Hepatocyte (in vitro differentiated cells): ENCODE measurements around the gene DZIP1L. TPM values are rescaled to one million over a fixed set of nuclear protein-coding genes. Genes with fewer than 3 reads are reported as not detected.

Experiments used
- DNase-seq: peaks from one replicate; pipeline ENCODE4 v3.0.0-alpha.2; 2016; ENCODE audit warnings: low spot score
- H2AFZ ChIP-seq: fragments of 200-600 bp; sonication (generic); 2 replicates; pipeline ENCODE4 v1.6.0; 2016; ENCODE audit warnings: antibody characterized with exemption, mild to moderate bottlenecking
- H3K27ac ChIP-seq: fragments of 200-600 bp; sonication (generic); 2 replicates; pipeline ENCODE4 v1.5.1; 2016; ENCODE audit warnings: mild to moderate bottlenecking
- H3K27me3 ChIP-seq: fragments of 200-600 bp; sonication (generic); 2 replicates; pipeline ENCODE4 v1.6.1; 2016
- H3K36me3 ChIP-seq: fragments of 200-600 bp; sonication (generic); replicated peaks from 2 replicates; pipeline ENCODE4 v1.5.1; 2016; ENCODE audit warnings: low read depth; ENCODE audit not compliant: insufficient read depth
- H3K4me1 ChIP-seq: fragments of 200-600 bp; sonication (generic); 2 replicates; pipeline ENCODE4 v1.5.1; 2016; ENCODE audit warnings: mild to moderate bottlenecking, moderate library complexity; ENCODE audit not compliant: insufficient read depth
- H3K4me2 ChIP-seq: fragments of 200-600 bp; sonication (generic); 2 replicates; pipeline ENCODE4 v1.6.0; 2016
- H3K4me3 ChIP-seq: fragments of 200-600 bp; sonication (generic); 2 replicates; pipeline ENCODE4 v1.5.1; 2016; ENCODE audit warnings: mild to moderate bottlenecking
- H3K79me2 ChIP-seq: fragments of 200-600 bp; sonication (generic); 2 replicates; pipeline ENCODE4 v1.6.0; 2017; ENCODE audit warnings: mild to moderate bottlenecking
- H3K9me2 ChIP-seq: fragments of 200-600 bp; sonication (generic); replicated peaks from 2 replicates; pipeline ENCODE4 v1.6.0; 2017; ENCODE audit warnings: mild to moderate bottlenecking; ENCODE audit not compliant: insufficient read depth
- H3K9me3 ChIP-seq: fragments of 200-600 bp; sonication (generic); 2 replicates; pipeline ENCODE4 v1.5.1; 2016; ENCODE audit warnings: low read depth, mild to moderate bottlenecking
- H4K20me1 ChIP-seq: fragments of 200-600 bp; sonication (generic); 2 replicates; pipeline ENCODE4 v1.6.0; 2016; ENCODE audit warnings: mild to moderate bottlenecking; ENCODE audit not compliant: insufficient read depth, poor library complexity, severe bottlenecking
- EZH2 ChIP-seq: fragments of 200-600 bp; sonication (generic); IDR thresholded peaks from 2 replicates; pipeline ENCODE4 v1.6.1; 2016; ENCODE audit warnings: antibody characterized with exemption, mild to moderate bottlenecking, borderline replicate concordance
- EZH2phosphoT487 ChIP-seq: fragments of 200-600 bp; sonication (generic); IDR thresholded peaks from one replicate; pipeline ENCODE4 v1.6.1; 2018; ENCODE audit warnings: antibody characterized with exemption, mild to moderate bottlenecking, low read depth, moderate library complexity; ENCODE audit not compliant: unreplicated experiment, severe bottlenecking
- WGBS: methylation state at CpG from one replicate; pipeline ENCODE4 v1.1.6; 2016; ENCODE audit warnings: low lambda C conversion rate; ENCODE audit errors: missing lambda C conversion rate; 5-methylcytosine and 5-hydroxymethylcytosine counted together
- polyA plus RNA-seq: library from polyadenylated mRNA; unstranded; fragments of >200 nt; fragmentation: Nextera tagmentation; extraction: Ambion mirVana; gene quantifications from 2 replicates; pipeline ENCODE4 v1.2.1, GENCODE V29; 2016
- total RNA-seq: library from RNA; depleted of rRNA; stranded (reverse); fragments of >200 nt; gene quantifications from 2 replicates; pipeline ENCODE4 v1.2.3, GENCODE V29; 2014
- TF ChIP-seq, protein P1 (sequence below): fragments of 200-600 bp; sonication (generic); IDR thresholded peaks from 2 replicates; pipeline ENCODE4 v1.5.1; 2016; ENCODE audit warnings: antibody characterized with exemption, mild to moderate bottlenecking; ENCODE audit not compliant: poor library complexity

The DZIP1L gene
- total and polyA plus RNA-seq, 2 experiments from 2014 or later: 4.0 to 7.5 TPM

DNA sequence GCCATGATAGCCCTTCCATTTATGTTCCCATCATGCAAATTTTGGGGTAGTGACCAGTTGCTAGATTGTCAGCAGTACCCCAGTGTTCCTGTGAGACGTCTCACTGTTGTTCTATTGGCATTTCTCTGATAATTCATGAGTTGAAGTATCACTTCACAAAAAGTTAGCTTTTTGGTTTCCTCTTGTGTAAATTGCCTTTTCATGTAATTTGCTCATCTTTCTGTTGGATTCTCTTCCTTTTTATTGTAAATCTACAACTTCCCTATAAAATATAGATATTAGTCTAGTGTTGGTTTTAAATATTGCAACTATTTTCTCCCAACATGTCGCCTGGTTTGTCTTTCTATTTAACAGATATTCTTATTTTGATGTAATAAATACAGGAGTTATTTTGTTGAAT lies 24.3 kb upstream of the DZIP1L start:
- no peaks in the 10 kb centered on the region for H3K79me2 ChIP-seq
- no peak for DNase-seq
- H3K27me3 ChIP-seq: no peaks in the 10 kb centered on the region
- no peaks in the 10 kb centered on the region for H3K9me3 ChIP-seq
- no peak overlapping the region for H2AFZ ChIP-seq
- H3K4me3 ChIP-seq: no peak overlapping the region
- H3K4me1 ChIP-seq: no peaks in the 10 kb centered on the region
- WGBS: 91% methylated on average over 2 of the region's 2 CpGs
- no peaks in the 10 kb centered on the region for H4K20me1 ChIP-seq
- H3K4me2 ChIP-seq: no peak overlapping the region
- no peaks in the 10 kb centered on the region for H3K36me3 ChIP-seq
- no peak overlapping the region for H3K27ac ChIP-seq
- TF ChIP-seq, protein P1, sequence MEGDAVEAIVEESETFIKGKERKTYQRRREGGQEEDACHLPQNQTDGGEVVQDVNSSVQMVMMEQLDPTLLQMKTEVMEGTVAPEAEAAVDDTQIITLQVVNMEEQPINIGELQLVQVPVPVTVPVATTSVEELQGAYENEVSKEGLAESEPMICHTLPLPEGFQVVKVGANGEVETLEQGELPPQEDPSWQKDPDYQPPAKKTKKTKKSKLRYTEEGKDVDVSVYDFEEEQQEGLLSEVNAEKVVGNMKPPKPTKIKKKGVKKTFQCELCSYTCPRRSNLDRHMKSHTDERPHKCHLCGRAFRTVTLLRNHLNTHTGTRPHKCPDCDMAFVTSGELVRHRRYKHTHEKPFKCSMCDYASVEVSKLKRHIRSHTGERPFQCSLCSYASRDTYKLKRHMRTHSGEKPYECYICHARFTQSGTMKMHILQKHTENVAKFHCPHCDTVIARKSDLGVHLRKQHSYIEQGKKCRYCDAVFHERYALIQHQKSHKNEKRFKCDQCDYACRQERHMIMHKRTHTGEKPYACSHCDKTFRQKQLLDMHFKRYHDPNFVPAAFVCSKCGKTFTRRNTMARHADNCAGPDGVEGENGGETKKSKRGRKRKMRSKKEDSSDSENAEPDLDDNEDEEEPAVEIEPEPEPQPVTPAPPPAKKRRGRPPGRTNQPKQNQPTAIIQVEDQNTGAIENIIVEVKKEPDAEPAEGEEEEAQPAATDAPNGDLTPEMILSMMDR: no peak
- TF ChIP-seq EZH2 (no peak), EZH2phosphoT487 (no peak)
- no peaks in the 10 kb centered on the region for H3K9me2 ChIP-seq

- H3K4me1 ChIP-seq: no peaks in the 10 kb centered on the region
- 88% methylated on average over 2 of the region's 2 CpGs for WGBS
- H4K20me1 ChIP-seq: no peaks in the 10 kb centered on the region
- no peaks in the 10 kb centered on the region for H3K79me2 ChIP-seq
- no peaks in the 10 kb centered on the region for H3K9me2 ChIP-seq
- H3K4me3 ChIP-seq: no peak overlapping the region
- H2AFZ ChIP-seq: no peak overlapping the region
- H3K4me2 ChIP-seq: no peak overlapping the region
- H3K36me3 ChIP-seq: no peaks in the 10 kb centered on the region
- H3K27me3 ChIP-seq: no peaks in the 10 kb centered on the region
- no peaks in the 10 kb centered on the region for H3K9me3 ChIP-seq
- no peak overlapping the region for H3K27ac ChIP-seq
- TF ChIP-seq, protein P1: no peak
- no peak for TF ChIP-seq EZH2phosphoT487
- no peak for TF ChIP-seq EZH2
- no peak for DNase-seq
Observed at GRCh38 chr3:138137861-138138260, 22.5 kb upstream of the DZIP1L start.

- Histone ChIP-seq H4K20me1 (no peaks in the 10 kb centered on the region), H3K79me2 (no peaks in the 10 kb centered on the region), H3K27ac (no peak overlapping the region)
Observed at GRCh38 chr3:138136201-138136600, 20.8 kb upstream of the DZIP1L start.

More at GRCh38 chr3:138136201-138136600, 20.8 kb upstream of the DZIP1L start:
- Histone ChIP-seq H3K4me1 (no peaks in the 10 kb centered on the region), H3K9me3 (no peaks in the 10 kb centered on the region), H3K4me3 (no peak overlapping the region), H3K9me2 (no peaks in the 10 kb centered on the region), H2AFZ (no peak overlapping the region), H3K36me3 (no peaks in the 10 kb centered on the region), H3K4me2 (no peak overlapping the region), H3K27me3 (no peaks in the 10 kb centered on the region)
- 58% methylated on average over 3 of the region's 3 CpGs for WGBS
- DNase-seq: no peak
- TF ChIP-seq EZH2phosphoT487: no peak
- no peak for TF ChIP-seq EZH2
- TF ChIP-seq, protein P1: no peak
